ENCODE measurements around the gene SKI.

The SKI gene

GRCh38 chr1:2334366-2334765, 106.2 kb downstream of the SKI start:
- no peaks in the 10 kb centered on the region for H3K9me3 Mint-ChIP-seq
- H3K4me1 Mint-ChIP-seq: peaks cover 6% of the 10 kb centered on the region
- H3K4me3 Mint-ChIP-seq: no peak overlapping the region
- H3K27me3 Mint-ChIP-seq: peaks cover 24% of the 10 kb centered on the region
- H3K27ac Mint-ChIP-seq: no peak overlapping the region
- H3K36me3 Mint-ChIP-seq: no peaks in the 10 kb centered on the region
- no peak for ATAC-seq

- Mint-ChIP-seq H3K4me1 (peaks cover 6% of the 10 kb centered on the region), H3K27ac (no peak overlapping the region), H3K9me3 (no peaks in the 10 kb centered on the region), H3K4me3 (no peak overlapping the region), H3K36me3 (no peaks in the 10 kb centered on the region), H3K27me3 (peaks cover 24% of the 10 kb centered on the region)
- no peak for ATAC-seq
Measured at GRCh38 chr1:2334883-2335534, 106.9 kb downstream of the SKI start.

GRCh38 chr1:2335721-2336455, 107.8 kb downstream of the SKI start:
- peaks cover 6% of the 10 kb centered on the region for H3K4me1 Mint-ChIP-seq
- no peak for ATAC-seq
- no peak overlapping the region for H3K27ac Mint-ChIP-seq
- H3K27me3 Mint-ChIP-seq: peaks cover 24% of the 10 kb centered on the region
- H3K36me3 Mint-ChIP-seq: no peaks in the 10 kb centered on the region
- H3K4me3 Mint-ChIP-seq: no peak overlapping the region
- H3K9me3 Mint-ChIP-seq: no peaks in the 10 kb centered on the region

- ATAC-seq: peak; percentile 28
- Mint-ChIP-seq H3K9me3 (no peaks in the 10 kb centered on the region), H3K36me3 (no peaks in the 10 kb centered on the region), H3K4me3 (no peak overlapping the region), H3K4me1 (peaks cover 6% of the 10 kb centered on the region), H3K27ac (no peak overlapping the region), H3K27me3 (peaks cover 24% of the 10 kb centered on the region)
Measured at GRCh38 chr1:2336499-2336898, 108.4 kb downstream of the SKI start.

- H3K27ac Mint-ChIP-seq: no peak overlapping the region
- H3K4me3 Mint-ChIP-seq: no peak overlapping the region
- no peak for ATAC-seq
- H3K27me3 Mint-ChIP-seq: peaks cover 24% of the 10 kb centered on the region
- H3K36me3 Mint-ChIP-seq: no peaks in the 10 kb centered on the region
- H3K4me1 Mint-ChIP-seq: peaks cover 6% of the 10 kb centered on the region
- H3K9me3 Mint-ChIP-seq: no peaks in the 10 kb centered on the region
Measured at GRCh38 chr1:2337081-2337480, 109.0 kb downstream of the SKI start.

- Mint-ChIP-seq H3K4me1 (peaks cover 6% of the 10 kb centered on the region), H3K9me3 (no peaks in the 10 kb centered on the region)
Measured at GRCh38 chr1:2337501-2337900, 109.4 kb downstream of the SKI start.

DNA sequence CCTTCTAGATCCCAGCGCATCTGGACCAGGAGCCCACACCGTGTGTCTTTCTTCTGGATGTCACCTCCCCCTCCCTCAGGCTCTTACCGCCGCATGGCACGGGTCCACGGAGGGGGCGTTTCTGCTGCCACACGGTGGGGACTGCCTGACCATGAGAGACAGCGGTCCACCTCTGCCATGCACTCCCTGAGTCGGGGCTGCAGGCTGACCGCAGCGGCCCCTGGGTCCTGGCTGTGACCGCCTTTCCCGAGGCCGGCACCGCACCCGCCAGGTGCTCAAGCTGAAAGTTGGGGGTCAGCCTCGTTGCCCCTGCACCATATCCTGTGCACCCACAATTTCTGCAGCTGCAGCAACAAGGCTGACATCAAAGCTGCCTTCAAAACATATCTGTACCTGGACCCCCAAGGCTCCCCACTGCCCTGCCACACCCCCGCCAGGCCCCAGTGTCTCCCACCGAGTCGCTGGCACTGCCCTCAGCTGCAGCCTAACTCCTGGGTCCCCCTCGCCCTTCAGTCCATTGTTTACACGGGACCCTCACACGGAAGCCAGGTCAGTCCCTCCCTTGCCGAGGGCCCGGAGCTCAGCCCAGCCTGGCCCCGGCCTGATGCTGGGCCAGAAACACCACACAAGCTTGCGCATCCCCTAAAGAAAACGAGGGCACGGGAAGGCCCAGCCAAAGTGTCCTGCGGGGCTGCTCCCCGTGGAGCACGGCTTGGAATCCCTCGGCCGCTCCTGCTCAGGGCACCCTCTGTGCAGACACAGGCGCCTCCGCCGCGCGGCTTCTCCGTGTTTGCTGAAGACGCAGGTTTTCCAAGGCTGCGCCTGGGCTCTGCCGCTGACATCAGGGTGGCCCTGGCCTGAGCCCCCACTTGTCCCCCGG, 111.3 kb downstream of the SKI start:
- no peak overlapping the region for H3K27ac Mint-ChIP-seq
- peaks cover 17% of the 10 kb centered on the region for H3K27me3 Mint-ChIP-seq
- H3K4me1 Mint-ChIP-seq: peaks cover 6% of the 10 kb centered on the region
- no peaks in the 10 kb centered on the region for H3K36me3 Mint-ChIP-seq
- H3K4me3 Mint-ChIP-seq: no peak overlapping the region
- no peaks in the 10 kb centered on the region for H3K9me3 Mint-ChIP-seq
- ATAC-seq: no peak

More at GRCh38 chr1:2337501-2337900, 109.4 kb downstream of the SKI start:
- Mint-ChIP-seq H3K4me3 (no peak overlapping the region), H3K36me3 (no peaks in the 10 kb centered on the region), H3K27me3 (peaks cover 20% of the 10 kb centered on the region), H3K27ac (no peak overlapping the region)
- no peak for ATAC-seq

DNA sequence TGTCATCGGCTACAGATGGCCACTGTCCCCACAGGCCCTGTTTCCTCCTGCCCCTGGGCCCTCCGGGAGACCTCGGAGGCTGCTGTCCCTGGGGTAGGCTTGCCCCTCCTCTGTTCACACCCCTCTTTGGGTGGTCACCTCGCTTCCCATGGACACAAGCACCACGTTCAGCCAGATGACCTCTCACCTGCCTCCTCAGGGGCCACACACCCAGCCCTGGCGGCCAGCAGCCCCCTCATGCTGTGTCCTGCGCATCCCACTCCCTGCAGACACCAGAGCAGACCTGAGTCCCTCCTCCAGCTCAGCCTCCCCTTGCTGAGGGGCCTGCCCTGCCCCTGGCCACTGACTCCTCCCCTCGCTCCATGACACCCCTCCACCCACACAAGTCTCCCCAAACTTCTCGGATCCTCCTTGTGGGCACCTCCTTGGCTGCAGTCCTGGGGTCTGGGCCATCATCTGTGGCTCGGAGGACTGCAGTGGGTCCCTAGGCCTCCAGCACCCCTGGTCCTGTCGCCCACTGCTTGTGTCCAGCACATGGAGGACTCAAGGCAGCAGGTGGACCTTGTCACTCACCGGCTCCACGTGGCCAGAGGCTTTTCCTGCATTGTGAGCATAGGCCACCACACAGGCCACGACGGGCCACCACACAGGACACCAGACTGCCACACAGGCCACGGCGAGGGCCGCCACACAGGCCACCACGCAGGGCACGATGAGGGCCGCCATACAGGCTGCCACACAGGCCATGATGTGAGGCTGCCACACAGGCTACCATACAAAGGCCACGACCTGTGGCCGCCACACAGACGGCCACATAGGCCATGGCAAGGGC, 112.2 kb downstream of the SKI start:
- Mint-ChIP-seq H3K9me3 (no peaks in the 10 kb centered on the region), H3K4me1 (peaks cover 6% of the 10 kb centered on the region), H3K27ac (no peak overlapping the region), H3K27me3 (peaks cover 14% of the 10 kb centered on the region), H3K36me3 (no peaks in the 10 kb centered on the region), H3K4me3 (no peak overlapping the region)
- no peak for ATAC-seq

DNA sequence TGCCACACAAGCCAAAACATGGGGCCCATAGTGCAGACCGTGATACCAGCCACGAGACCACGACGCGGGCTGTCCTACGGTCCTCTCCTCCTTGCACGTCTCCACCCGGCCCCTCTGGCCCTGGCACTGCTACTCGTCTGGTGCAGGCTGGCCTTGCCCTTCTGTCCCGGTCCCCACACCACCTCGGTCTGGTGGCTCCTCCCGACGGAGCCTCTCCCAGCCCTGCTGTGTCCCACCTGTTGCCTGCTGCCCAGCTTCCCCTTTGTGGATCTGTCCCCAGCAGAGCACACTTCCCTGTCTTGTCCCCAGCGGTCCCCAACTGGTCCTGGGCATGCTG, 112.8 kb downstream of the SKI start:
- ATAC-seq: no peak

GRCh38 chr1:2341706-2342383, 113.7 kb downstream of the SKI start:
- no peaks in the 10 kb centered on the region for H3K36me3 Mint-ChIP-seq
- H3K27me3 Mint-ChIP-seq: no peaks in the 10 kb centered on the region
- no peaks in the 10 kb centered on the region for H3K4me1 Mint-ChIP-seq
- no peak overlapping the region for H3K4me3 Mint-ChIP-seq
- H3K9me3 Mint-ChIP-seq: no peaks in the 10 kb centered on the region
- no peak overlapping the region for H3K27ac Mint-ChIP-seq
- no peak for ATAC-seq

More for the DNA sequence above, 112.8 kb downstream of the SKI start:
- no peak overlapping the region for H3K4me3 Mint-ChIP-seq
- H3K36me3 Mint-ChIP-seq: no peaks in the 10 kb centered on the region
- H3K9me3 Mint-ChIP-seq: no peaks in the 10 kb centered on the region
- peaks cover 8% of the 10 kb centered on the region for H3K27me3 Mint-ChIP-seq
- peaks cover 6% of the 10 kb centered on the region for H3K4me1 Mint-ChIP-seq
- H3K27ac Mint-ChIP-seq: no peak overlapping the region

GRCh38 chr1:2342384-2343022, 114.4 kb downstream of the SKI start:
- H3K9me3 Mint-ChIP-seq: no peaks in the 10 kb centered on the region
- no peaks in the 10 kb centered on the region for H3K4me1 Mint-ChIP-seq
- no peaks in the 10 kb centered on the region for H3K36me3 Mint-ChIP-seq
- H3K27ac Mint-ChIP-seq: no peak overlapping the region
- no peak overlapping the region for H3K4me3 Mint-ChIP-seq
- no peaks in the 10 kb centered on the region for H3K27me3 Mint-ChIP-seq
- no peak for ATAC-seq

- H3K36me3 Mint-ChIP-seq: no peaks in the 10 kb centered on the region
- no peaks in the 10 kb centered on the region for H3K27me3 Mint-ChIP-seq
- H3K4me3 Mint-ChIP-seq: no peak overlapping the region
- H3K4me1 Mint-ChIP-seq: no peaks in the 10 kb centered on the region
- ATAC-seq: peak; percentile 13
- H3K27ac Mint-ChIP-seq: no peak overlapping the region
- no peaks in the 10 kb centered on the region for H3K9me3 Mint-ChIP-seq
Measured at GRCh38 chr1:2343023-2343935, 115.2 kb downstream of the SKI start.

DNA sequence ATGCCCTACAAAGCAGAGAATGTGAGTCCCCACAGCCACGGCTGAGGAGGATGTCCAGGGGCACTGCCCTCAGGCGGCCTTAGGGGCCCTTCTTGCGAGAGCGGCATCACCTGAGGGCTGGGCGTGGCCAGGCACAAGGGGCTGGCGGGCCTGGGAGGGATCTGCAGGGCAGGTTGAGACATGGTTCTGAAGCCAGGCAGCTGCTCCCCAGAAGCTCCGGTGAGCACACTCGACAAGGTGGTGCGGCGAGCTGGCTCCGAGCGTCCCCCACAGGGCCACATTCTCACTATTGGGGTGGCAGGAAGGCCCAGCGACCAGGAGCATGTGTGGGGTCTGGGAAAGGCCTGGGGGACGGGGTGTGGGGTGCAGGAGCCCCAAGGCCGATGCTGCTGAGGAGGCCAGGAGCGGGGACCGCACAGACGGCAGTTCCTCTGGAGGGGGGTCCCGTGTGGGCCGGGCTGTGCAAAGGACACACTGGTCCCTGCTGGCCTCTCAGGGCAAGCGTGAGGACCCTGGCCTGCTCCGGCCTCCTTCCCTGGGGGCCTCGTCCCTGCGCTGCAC, 116.1 kb downstream of the SKI start:
- no peaks in the 10 kb centered on the region for H3K36me3 Mint-ChIP-seq
- H3K9me3 Mint-ChIP-seq: no peaks in the 10 kb centered on the region
- H3K4me3 Mint-ChIP-seq: no peak overlapping the region
- no peak for ATAC-seq
- no peaks in the 10 kb centered on the region for H3K4me1 Mint-ChIP-seq
- H3K27ac Mint-ChIP-seq: no peak overlapping the region
- H3K27me3 Mint-ChIP-seq: no peaks in the 10 kb centered on the region
